HG03432 (cell line): ENCODE results near the gene BATF2.
"Not testable (repeated sequence)": the region's sequence is repeated elsewhere in the genome, so short reads cannot be mapped to it uniquely, and the experiment has no call there.

Experiments
- ATAC-seq: cut with Tn5 transposase; IDR thresholded peaks from one replicate; pipeline ENCODE4 v1.9.1; 2021; ENCODE audit warnings: mild to moderate bottlenecking, moderate library complexity; ENCODE audit not compliant: unreplicated experiment

The BATF2 gene, protein sequence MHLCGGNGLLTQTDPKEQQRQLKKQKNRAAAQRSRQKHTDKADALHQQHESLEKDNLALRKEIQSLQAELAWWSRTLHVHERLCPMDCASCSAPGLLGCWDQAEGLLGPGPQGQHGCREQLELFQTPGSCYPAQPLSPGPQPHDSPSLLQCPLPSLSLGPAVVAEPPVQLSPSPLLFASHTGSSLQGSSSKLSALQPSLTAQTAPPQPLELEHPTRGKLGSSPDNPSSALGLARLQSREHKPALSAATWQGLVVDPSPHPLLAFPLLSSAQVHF

GRCh38 chr11:64996710-64997380 lies at the start of gene BATF2:
TSS of gene BATF2 (minus strand) at chr11:64996971. CDS start at chr11:64996914, 57 bp downstream.
- no peak for ATAC-seq

DNA sequence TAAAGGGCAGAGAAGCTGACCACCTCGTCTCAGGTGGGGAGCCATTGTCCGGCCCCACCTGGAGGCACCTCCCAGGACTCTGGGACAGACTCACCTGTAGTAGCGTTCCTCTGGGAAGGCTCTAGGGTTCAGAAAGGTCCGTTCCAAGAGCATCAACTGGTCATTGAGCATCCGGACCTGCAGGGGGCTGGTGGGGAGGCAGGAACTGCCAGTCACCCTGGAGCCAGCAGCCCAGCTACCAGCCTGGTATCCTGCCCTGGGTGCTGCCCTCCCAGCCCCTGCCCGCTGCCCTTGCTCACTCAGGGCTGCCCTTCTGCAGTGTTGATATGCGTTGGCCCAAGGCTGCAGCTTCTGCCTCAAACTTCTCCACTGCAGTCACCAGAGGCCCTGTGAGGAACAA lies 49.0 kb upstream of the BATF2 start:
- ATAC-seq, result no peak

DNA sequence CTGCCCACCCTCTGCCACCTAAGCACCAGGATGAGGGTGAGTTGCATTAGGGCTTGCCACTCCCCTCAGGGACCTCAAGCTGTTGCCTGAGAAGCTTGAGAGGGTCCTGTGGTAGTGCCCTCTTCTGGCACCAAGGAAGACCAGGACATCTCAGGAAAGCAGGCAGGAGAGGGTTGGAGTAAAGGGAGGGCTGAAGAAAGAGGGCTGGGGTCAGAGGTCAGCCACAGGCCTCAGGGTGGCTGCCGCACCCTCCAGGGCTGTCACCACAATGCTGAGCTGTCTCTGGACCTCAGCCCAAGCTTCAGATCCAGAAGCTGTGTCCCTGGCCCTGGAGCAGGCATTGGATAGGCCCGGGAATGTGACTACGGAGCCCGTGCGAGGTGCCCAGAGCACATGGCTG lies 48.3 kb upstream of the BATF2 start:
- ATAC-seq, result no peak

DNA sequence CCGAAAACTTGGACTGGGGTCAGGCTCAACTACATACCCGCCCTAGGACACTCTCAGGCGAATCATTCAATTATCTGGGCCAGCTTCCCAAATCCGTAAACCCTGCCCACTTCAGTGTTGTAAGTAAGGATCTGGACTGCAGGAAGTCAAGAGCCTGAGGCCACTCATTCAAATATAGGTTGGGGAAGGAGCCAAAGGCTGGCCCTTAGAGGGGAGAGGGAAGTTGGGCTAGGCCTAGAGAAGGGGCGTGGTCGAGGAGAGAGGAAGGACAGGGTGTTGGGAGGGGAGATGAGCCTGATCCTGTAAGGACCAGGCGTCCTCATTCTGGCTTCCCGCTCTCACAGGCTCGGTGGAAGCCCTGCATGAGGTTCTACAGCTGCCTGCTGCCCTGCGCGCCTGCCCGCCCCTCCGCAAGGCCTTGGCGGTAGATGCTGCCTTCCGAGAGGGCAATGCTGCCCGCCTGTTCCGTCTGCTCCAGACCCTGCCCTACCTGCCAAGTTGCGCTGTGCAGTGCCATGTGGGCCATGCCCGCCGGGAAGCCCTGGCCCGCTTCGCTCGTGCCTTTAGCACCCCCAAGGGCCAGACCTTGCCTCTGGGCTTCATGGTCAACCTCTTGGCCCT lies 47.2 kb upstream of the BATF2 start:
- ATAC-seq, result no peak

DNA sequence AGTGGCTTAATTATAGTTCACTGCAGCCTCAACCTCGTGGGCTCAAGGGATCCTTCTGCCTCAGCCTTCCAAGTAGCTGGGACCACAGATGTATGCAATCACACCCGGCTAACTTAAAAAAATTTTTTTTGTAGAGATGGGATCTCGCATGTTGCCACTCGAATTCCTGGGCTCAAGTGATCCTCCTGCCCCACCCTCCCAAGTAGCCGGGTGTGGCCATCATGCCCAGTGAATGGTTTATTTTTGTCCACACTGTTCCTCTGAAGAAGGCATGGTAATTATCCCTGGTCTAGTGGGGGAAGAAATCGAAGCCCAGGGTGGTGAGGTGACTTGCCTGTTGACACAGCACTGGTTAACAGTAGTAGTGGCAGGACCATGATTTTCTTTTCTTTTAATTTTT lies 46.1 kb upstream of the BATF2 start:
- ATAC-seq, result no peak

DNA sequence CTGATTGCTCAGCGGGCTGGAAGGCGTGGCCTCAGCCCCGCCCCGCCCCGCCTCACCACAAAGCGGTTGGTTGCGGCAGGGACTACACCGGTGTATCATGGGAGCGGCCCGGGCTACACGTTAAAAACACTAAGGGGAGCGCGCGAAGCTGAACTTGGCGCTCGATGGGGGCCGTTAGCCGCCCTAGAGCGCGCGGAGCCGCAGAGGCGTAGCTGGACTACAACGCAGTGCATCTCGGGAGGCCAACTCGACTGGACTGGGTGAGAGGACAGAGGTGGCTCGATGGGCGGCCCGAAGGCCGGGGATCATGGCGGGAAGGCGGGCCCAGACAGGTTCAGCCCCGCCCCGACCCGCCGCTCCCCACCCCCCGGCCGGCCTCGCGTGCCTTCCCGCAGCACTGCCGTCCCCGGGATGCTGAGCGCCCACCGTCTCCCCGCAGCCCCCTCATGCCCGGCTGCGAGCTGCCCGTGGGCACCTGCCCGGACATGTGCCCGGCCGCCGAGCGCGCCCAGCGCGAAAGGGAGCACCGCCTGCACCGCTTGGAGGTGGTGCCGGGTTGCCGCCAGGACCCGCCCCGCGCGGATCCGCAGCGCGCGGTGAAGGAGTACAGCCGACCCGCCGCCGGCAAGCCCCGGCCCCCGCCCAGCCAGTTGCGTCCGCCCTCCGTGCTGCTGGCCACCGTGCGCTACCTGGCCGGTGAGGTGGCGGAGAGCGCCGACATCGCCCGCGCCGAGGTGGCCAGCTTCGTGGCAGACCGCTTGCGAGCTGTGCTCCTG lies 44.3 kb upstream of the BATF2 start, which contains the start of gene SAC3D1:
SAC3D1 (plus strand) TSS at position 364 of the 776 bp plus-strand sequence; CDS start at position 447, 83 bp downstream.
- peak; percentile 86 for ATAC-seq

- no peak for ATAC-seq
These were observed 43.7 kb upstream of the BATF2 start for GRCh38 chr11:65040520-65040846.

DNA sequence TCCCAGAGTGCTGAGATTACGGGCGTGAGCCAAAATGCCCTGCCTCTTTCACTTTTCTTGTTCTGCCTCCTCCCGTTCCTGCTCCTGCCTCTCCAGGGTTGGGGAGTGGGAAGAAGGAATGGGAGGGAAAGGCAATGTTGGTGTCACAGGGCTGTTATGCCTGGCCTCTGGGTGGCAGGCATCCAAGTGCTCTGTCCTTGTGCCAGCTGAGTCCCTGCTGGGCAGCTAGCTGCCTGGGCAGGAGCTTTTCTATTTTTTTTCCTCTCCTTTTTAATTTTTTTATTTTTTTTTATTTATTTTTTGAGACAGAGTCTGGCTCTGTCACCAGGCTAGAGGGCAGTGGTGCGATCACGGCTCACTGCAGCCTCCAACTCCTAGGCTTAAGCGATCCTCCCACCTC lies 40.2 kb upstream of the BATF2 start:
- no peak for ATAC-seq

DNA sequence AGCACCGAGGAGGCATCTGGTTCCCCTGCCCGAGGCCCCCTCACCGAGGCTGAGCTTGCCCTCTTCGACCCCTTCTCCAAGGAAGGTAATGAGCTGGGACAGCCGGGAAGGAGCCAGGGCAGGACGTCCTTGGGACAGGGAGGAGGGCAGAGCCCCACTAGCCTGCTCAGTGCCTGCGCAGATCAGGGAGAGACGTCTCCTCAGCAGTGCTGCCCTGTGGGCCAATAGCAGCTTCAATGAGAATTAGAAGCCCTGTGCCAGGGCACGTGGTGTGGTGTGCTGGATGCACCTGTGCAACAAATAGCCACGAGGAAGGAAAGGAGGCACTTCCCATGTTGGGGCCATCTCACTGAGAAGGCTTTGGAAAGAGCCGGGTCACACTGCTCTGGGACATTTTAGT lies 38.8 kb upstream of the BATF2 start:
- no peak for ATAC-seq

- ATAC-seq, result no peak
These were observed 37.7 kb upstream of the BATF2 start for GRCh38 chr11:65034423-65034822.

DNA sequence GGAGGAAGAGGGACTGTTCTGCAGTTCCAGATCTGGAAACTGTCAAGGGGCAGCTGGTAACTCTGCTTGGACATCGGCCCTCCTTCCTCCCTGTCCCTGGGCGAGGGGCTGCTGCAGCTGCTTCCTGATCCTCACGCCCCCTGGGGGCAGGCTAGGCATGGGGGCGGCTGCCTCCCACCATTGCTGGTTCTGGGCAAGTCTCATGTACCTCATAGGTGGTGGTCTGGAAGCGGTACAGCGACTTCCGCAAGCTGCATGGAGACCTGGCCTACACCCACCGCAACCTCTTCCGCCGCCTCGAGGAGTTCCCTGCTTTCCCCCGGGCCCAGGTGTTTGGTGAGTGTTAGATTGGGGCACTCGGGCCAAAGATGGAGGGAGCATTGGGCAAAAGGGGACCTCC lies 35.4 kb upstream of the BATF2 start:
- no peak for ATAC-seq

DNA sequence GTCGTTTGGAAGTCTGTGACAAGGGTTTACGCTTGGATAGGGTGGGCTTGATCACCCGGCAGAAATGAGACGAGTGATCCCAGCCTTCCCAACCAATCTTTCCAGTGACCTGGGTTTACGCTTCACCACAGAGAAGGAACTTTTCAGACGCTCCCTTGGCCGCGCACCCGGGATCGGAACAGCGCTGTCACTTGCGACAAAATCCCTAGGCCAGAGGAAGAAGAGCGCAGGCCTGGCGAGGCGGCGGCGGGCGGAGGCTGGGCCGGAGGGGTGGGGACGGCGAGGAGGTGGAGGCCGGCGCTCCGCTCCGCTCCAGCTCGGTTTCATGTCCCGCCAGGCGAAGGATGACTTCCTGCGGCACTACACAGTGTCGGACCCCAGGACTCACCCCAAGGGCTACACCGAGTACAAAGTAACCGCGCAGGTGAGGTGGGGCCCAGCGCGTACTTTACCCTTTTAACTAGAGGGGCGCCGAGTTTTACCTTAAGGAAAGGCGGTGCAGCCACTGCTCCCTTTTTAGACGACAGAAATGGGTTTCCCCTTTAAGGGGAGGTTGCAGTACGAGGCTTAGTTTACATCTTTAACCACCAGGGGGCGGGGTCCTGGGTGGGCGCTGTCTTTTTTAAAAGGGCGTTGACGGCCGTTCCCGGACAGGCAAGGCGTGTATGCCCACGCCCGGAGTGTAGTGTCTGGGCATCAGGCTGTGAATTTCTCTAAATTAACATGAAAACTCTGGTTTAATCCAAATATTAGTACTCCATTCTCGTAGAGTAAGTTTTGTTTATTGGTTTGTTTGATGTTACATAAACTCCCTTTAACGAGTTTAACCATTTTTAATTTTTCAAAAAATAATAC lies 30.7 kb upstream of the BATF2 start, which contains the start of gene SNX15:
SNX15 (plus strand) TSS at position 227 of the 855 bp plus-strand sequence; CDS start at position 326, 99 bp downstream.
- peak; percentile 89 for ATAC-seq

- ATAC-seq, result no peak
These were observed 30.0 kb upstream of the BATF2 start for GRCh38 chr11:65026810-65027209.

DNA sequence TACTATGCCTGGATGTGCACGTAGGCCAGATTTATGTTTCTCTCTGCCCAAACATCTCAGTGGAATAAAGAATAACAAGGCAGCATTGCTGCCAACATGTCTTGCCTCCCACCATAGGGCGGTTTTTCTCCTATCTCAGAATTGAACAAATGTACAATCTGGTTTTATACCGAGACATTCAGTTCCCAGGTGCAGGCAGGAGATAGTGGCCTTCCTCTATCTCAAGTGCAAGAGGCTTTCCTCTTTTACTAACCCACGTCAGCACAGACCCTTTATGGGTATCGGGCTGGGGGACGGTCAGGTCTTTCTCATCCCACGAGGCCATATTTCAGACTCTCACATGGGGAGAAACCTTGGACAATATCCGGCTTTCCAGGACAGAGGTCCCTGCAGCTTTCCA lies 26.7 kb upstream of the BATF2 start:
- not testable (repeated sequence) for ATAC-seq

GRCh38 chr11:65021509-65021908 lies 24.7 kb upstream of the BATF2 start:
- no peak for ATAC-seq

GRCh38 chr11:65021003-65021402 lies 24.2 kb upstream of the BATF2 start:
- ATAC-seq, result no peak

GRCh38 chr11:65019824-65020223 lies 23.1 kb upstream of the BATF2 start:
- no peak for ATAC-seq

DNA sequence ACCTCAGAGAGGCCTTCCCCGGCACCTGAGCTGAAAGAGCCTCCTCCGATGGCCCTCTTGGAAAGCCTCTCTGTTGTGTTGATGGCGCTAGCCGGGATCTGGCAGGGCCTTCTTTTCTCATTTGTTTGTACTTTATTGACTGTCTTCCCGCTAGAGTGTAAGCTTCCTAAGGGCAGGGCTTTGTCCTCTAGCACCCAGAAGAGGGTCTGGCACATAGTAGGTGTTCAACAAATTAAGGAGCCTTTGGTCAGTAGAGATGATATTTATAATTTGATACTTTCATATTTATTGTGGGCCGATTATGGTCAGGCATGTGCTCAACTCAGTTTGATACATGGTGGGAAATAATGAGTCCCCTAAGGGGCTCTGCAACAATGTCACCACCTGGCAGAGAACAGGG lies 21.2 kb upstream of the BATF2 start:
- ATAC-seq, result no peak

DNA sequence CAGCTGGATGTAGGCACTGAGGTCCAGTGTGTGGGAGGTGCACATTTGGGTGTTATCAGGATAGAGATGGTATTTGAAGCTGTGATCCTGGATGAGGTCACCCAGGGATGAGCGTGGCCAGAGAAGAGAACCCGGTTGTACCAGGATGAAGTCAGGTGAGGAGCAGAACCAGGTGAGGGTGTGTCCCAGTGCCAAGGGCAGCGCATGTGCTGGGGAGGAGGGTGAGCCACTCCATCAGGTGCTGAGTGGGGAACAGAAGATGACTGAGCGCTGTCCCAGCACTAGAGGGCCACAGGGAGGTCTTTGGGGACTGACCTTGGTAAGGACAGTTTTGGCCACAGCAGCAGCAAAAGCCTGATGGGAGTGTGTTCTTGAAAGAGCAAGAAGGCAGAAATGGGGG lies 19.9 kb upstream of the BATF2 start:
- no peak for ATAC-seq

GRCh38 chr11:65014726-65015227 lies 18.0 kb upstream of the BATF2 start:
- ATAC-seq, result no peak
